ENCODE results near the gene DGLUCY. TPM values are rescaled to one million over a fixed set of nuclear protein-coding genes. Genes with fewer than 3 reads are reported as not detected.

DGLUCY gene
- total RNA-seq, 1 experiment from 2014 or later, result 54.8 TPM

DNA sequence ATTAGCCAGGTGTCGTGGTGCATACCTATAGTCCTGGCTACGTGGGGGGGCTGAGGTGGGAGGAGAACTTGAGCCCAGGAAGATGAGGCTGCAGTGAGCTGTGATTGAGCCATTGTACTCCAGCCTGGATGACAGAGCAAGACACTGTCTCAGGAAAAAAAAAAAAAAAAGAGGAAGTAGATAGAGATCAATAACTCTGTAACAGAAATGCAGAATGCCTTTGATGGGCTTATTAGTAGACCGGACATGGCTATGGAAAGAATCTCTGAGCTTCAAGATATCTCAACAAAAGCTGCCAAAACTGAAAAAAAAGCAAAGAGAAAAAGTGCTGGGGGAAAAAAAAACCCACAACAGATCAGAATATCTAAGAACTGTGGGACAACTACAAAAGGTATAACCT, 93.1 kb downstream of the DGLUCY start:
- POLR2A ChIA-PET, result no interaction called here
- H3K9me3 Mint-ChIP-seq (ENCODE audit: unreplicated experiment), result no peaks in the 10 kb centered on the region
- DNase-seq, result no peak
- H3K4me3 Mint-ChIP-seq (ENCODE audit: unreplicated experiment), result no peak overlapping the region
- H3K4me1 Mint-ChIP-seq (ENCODE audit: low read depth, unreplicated experiment), result no peaks in the 10 kb centered on the region
- Histone ChIP-seq H3K4me3 (ENCODE audit: low read depth, low read length) (no peak overlapping the region), H3K9me3 (peaks cover 3% of the 10 kb centered on the region; the same call in 1 of the 2 replicates), H3K27me3 (replicated peaks; ENCODE audit: control insufficient read depth, insufficient read depth, low read length) (no peaks in the 10 kb centered on the region), H3K36me3 (ENCODE audit: control insufficient read depth, insufficient read depth, low read length) (peaks cover 1% of the 10 kb centered on the region; the same call in 1 of the 2 replicates), H3K4me1 (no peaks in the 10 kb centered on the region)
- CTCF ChIA-PET, result no interaction called here
- no peaks in the 10 kb centered on the region for H3K27me3 Mint-ChIP-seq (ENCODE audit: insufficient read depth, unreplicated experiment)
- BruUV-seq (replicated peaks), result no TSS peak
- intact Hi-C loops (cut with micrococcal nuclease; ENCODE audit: unreplicated experiment), result no loop called here
- H3K36me3 Mint-ChIP-seq (ENCODE audit: insufficient read depth, unreplicated experiment), result peaks cover 38% of the 10 kb centered on the region
- H3K27ac Mint-ChIP-seq (ENCODE audit: unreplicated experiment), result no peak overlapping the region
- no peak for TF ChIP-seq CTCF (IDR thresholded peaks at IDR 0.05; ENCODE audit: insufficient read depth in 1 of 2, low read depth in 1 of 2, low read length in 1 of 2, severe bottlenecking in 1 of 2, unreplicated experiment in 1 of 2)

GRCh38 chr14:91211017-91211416, 97.1 kb downstream of the DGLUCY start:
- Histone ChIP-seq H3K36me3 (ENCODE audit: control insufficient read depth, insufficient read depth, low read length) (no peaks in the 10 kb centered on the region; the same call in 1 of the 2 replicates), H3K4me3 (ENCODE audit: low read depth, low read length) (no peak overlapping the region), H3K4me1 (no peaks in the 10 kb centered on the region), H3K27me3 (replicated peaks; ENCODE audit: control insufficient read depth, insufficient read depth, low read length) (no peaks in the 10 kb centered on the region), H3K9me3 (peaks cover 3% of the 10 kb centered on the region; the same call in 1 of the 2 replicates)
- TF ChIP-seq CTCF (IDR thresholded peaks at IDR 0.05; ENCODE audit: insufficient read depth in 1 of 2, low read depth in 1 of 2, low read length in 1 of 2, severe bottlenecking in 1 of 2, unreplicated experiment in 1 of 2), result no peak
- H3K9me3 Mint-ChIP-seq (ENCODE audit: unreplicated experiment), result no peaks in the 10 kb centered on the region
- ChIA-PET POLR2A (no interaction called here), CTCF (no interaction called here)
- DNase-seq, result no peak
- H3K27ac Mint-ChIP-seq (ENCODE audit: unreplicated experiment), result no peak overlapping the region
- H3K36me3 Mint-ChIP-seq (ENCODE audit: insufficient read depth, unreplicated experiment), result peaks cover 41% of the 10 kb centered on the region
- BruUV-seq (replicated peaks), result no TSS peak
- no peaks in the 10 kb centered on the region for H3K27me3 Mint-ChIP-seq (ENCODE audit: insufficient read depth, unreplicated experiment)
- no peaks in the 10 kb centered on the region for H3K4me1 Mint-ChIP-seq (ENCODE audit: low read depth, unreplicated experiment)
- intact Hi-C loops (cut with micrococcal nuclease; ENCODE audit: unreplicated experiment), result no loop called here
- H3K4me3 Mint-ChIP-seq (ENCODE audit: unreplicated experiment), result no peak overlapping the region

- Mint-ChIP-seq H3K9me3 (ENCODE audit: unreplicated experiment) (no peaks in the 10 kb centered on the region), H3K27ac (ENCODE audit: unreplicated experiment) (no peak overlapping the region), H3K4me1 (ENCODE audit: low read depth, unreplicated experiment) (no peaks in the 10 kb centered on the region), H3K27me3 (ENCODE audit: insufficient read depth, unreplicated experiment) (no peaks in the 10 kb centered on the region), H3K4me3 (ENCODE audit: unreplicated experiment) (no peak overlapping the region), H3K36me3 (ENCODE audit: insufficient read depth, unreplicated experiment) (peaks cover 34% of the 10 kb centered on the region)
- no TSS peak for BruUV-seq (replicated peaks)
- 0 out of 2 replicates have a peak, but pooled peaks cover 3% of the 10 kb centered on the region for H3K9me3 ChIP-seq
- H3K27me3 ChIP-seq (replicated peaks; ENCODE audit: control insufficient read depth, insufficient read depth, low read length), result no peaks in the 10 kb centered on the region
- H3K36me3 ChIP-seq (ENCODE audit: control insufficient read depth, insufficient read depth, low read length), result peaks cover 2% of the 10 kb centered on the region
- H3K4me1 ChIP-seq, result no peaks in the 10 kb centered on the region
- intact Hi-C loops (cut with micrococcal nuclease; ENCODE audit: unreplicated experiment), result no loop called here
- POLR2A ChIA-PET, result no interaction called here
- no peak overlapping the region for H3K4me3 ChIP-seq (ENCODE audit: low read depth, low read length)
- DNase-seq, result no peak
- CTCF ChIA-PET, result no interaction called here
- no peak for TF ChIP-seq CTCF (IDR thresholded peaks at IDR 0.05; ENCODE audit: insufficient read depth in 1 of 2, low read depth in 1 of 2, low read length in 1 of 2, severe bottlenecking in 1 of 2, unreplicated experiment in 1 of 2)
Measured at GRCh38 chr14:91214306-91214705, 100.4 kb downstream of the DGLUCY start.

Measured in Caco-2 (cell line).